Measurements from ENCODE around the gene POLR3H.
"Not testable (repeated sequence)": the region's sequence is repeated elsewhere in the genome, so short reads cannot be mapped to it uniquely, and the experiment has no call there.

POLR3H gene

DNA sequence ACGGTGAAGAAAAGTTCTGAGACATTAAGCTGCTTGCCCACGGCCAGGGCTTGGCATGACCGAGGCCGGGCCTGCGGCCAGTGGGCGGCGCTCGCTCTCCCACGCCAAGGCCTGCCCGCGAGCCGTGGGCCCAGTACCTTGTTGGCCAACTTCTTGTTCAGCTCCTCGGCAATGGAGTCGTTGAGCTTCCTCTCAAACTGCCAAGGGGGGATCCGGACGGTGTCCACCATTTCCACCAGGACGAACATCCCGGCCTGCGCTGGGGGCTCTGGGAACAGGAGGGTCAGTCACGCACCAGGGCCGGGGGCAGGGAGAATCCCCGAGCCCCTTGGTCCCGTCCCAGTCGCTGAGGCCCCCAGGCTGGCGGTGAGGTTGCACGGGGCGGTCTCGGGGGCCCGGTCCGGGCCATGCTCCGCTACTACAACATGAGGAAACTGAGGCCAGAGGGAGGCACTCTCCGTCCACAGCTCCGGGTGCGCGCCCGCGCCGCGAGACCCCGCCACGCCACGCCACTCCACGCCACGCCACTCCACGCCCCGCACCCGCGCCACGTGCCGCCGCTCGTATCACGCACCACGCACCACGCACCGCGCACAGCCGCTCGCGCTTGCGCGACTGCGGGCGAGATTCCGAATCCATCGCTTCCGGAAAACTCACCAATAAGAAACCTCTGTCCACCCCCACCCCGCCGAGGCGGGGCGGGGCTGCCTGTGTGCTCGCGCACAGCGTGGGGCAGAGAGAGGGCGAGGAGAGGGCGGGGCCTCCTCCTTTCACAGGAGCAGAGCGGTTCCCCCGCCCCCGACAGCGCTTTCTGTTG lies at the start of gene POLR3H:
Gene POLR3H, minus strand, starts transcription at position 617 of the 817 bp plus-strand sequence. Its CDS starts 369 bp downstream, at position 248.
- FAIRE-seq (peak; percentile 98), DNase-seq (ENCODE audit: low spot score) (peak; percentile 99)

DNA sequence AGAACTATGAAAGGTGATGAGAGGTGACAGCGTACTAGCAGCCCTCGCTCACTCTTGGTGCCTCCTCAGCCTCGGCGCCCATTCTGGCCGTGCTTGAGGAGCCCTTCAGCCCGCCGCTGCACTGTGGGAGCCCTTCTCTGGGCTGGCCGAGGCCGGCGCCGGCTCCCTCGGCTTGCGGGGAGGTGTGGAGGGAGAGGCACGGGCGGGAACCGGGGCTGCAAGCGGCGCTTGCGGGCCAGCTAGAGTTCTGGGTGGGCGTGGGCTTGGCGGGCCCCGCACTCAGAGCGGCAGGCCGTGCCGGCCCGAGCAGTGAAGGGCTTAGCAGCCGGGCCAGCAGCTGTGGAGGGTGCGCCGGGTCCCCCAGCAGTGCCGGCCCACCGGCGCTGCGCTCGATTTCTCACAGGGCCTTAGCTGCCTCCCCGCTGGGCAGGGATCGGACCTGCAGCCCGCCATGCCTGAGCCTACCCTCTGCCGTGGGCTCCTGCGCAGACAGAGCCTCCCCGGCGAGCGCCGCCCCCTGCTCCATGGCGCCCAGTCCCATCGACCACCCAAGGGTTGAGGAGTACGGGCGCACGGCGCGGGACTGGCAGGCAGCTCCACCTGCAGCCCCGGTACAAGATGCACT lies 49.2 kb upstream of the POLR3H start:
- FAIRE-seq; DNase-seq (ENCODE audit: low spot score): not testable (repeated sequence)

DNA sequence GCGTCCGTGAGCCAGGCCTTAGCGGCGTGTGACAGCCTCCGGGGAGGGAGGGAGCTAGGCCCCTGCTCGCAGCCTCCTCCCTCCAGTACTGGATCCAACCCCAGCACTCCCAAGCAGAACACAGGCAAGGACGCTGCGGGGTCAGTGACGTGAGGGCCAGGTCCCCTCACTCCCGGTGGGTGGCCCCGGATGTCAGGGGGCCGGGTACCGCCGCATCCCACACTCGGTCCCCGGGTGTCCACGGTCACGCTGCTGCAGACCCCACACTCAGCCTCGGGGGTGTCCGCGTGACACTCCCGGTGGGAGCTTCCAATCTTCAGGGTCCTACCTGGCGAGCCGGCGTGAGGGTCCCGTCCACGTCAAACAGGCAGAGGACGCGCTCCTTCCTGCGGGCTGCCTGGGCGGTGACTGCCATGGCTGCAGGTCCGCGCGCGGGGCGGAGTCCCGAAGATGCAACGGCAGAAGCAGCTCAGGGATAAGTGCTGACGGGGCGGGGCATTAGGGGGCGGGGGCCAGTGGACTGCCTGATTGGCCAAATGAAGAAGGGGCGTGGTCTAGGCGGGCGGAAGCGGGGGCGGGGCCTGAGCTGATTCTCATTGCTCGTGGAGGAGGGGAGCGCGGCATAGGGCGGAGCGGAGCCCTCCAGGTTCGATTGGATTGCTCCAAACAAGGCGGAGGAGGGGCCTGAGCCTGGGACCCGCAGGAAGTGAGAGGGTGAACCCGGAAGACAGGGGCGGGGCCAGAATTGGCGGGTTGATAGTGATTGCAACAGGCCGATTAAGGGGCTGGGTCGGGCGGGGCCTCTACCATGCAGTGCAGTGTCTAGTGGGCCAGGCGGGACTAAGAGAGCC lies 45.3 kb upstream of the POLR3H start, which contains the start of gene PMM1:
Gene PMM1, minus strand, starts transcription at position 450 of the 851 bp plus-strand sequence. Its CDS starts 35 bp downstream, at position 415.
- FAIRE-seq = peak; percentile 95

DNA sequence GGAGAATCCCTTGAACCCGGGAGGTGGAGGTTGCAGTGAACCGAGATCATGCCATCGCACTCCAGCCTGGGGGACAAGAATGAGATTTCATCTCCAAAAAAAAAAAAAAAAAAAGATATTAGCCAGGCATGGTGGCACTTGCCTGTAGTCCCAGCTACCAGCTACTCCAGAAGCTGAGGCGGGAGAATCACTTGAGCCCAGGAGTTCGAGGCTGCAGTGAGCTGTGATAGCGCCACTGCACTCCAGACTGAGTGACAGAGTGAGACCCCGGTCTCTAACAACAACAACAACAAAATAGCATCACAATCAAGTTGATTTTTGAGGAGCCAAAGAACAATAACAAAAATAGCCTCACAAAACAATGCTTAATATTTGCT lies 43.1 kb upstream of the POLR3H start:
- DNase-seq (ENCODE audit: low spot score) (no peak), FAIRE-seq (no peak)

More for the DNA sequence above, 45.3 kb upstream of the POLR3H start, which contains the start of gene PMM1:
- DNase-seq (ENCODE audit: low spot score) = peak; percentile 100

GRCh38 chr22:41585898-41586297 lies 41.6 kb upstream of the POLR3H start:
- no peak for FAIRE-seq
- DNase-seq (ENCODE audit: low spot score) = no peak

DNA sequence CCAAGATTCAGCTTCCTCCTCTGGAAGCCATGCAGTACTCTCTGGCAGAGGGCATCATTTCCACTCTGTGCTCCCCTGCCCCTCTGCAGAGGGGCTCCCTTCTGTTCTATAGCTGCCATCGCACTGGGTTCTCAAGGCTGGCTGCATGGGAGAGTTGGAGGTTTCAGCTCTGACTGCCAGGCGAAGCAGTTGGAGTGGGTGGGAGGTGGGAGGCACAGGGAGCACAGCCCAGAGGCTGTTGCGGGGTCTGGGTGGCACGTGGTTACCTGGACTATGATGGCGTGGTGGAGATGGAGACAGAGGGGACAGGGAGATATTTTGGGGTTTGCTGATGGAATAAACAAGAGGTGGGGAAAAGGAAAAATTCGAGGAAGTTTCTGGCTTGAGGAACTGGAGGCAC lies 40.6 kb upstream of the POLR3H start:
- DNase-seq (ENCODE audit: low spot score) (no peak), FAIRE-seq (no peak)

DNA sequence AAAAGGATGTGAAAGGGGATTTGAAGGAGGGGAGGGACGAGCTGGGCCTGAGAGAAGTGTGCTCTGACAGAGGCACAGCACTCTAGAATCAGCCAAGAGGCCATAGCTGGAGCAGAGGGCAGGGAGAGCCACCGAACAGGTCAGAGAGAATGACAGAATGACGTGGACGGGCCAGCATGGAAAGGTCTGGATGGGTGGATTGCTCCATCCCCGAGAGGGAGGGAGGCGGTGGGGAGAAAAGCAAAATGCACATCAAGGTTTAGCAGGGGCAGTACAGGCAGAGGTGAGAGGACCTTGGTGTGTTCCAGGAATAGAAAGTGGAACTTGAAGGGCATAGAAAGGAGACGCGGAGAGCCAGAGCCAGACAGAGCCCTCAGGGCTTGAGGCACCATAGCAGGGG lies 38.4 kb upstream of the POLR3H start:
- DNase-seq (ENCODE audit: low spot score) (no peak), FAIRE-seq (no peak)

DNA sequence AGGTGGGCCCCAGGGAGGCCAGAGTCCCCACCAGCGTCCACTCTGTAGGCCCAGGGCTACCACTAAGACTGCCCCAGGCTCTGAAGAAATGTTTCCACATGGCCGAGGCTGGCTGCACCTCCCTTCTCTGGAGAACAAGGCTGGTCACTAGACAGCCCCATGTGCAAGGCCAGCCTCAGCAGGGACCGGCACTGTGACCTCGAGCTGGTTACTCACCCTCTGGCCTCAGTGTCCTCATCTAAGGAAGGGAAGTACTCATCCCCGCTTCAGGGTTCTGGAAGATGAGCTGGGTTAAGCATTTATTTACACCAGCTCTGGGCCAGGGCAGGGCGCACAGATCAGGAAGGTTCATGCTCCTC lies 35.7 kb upstream of the POLR3H start:
- FAIRE-seq (no peak), DNase-seq (ENCODE audit: low spot score) (no peak)

DNA sequence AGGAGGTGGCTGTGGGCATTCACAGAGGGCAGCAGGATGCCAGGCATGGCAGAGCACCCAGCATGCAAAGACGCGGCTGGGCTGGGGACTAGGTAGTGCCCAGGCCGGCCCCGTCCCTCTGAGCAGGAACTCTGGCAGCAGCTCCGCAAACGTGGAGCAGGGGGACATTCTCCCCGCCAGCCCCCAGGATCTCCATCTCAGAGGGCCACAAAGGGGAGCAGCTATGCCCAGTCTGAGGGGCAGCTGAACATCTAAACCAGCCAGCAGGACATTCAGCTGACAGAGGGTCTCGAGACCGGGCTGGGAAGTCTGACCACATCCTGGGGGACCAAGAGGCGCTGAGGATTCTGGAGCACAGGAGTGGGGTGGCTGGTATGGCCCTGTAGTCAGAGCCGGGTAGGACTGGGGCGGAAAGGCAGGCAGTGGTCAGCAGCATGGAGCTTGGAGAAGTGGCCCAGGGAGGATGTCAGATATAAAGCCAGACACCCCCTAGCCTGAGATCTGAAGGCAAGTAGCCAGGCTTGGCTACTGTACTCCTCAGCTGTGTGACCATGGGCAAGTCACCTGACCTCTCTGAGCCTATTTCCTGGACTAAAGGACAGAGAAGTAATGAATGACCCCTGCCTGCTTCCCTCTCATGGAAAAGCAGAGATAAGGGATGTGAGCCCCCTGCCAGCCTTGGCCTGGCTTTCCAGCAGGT lies 35.2 kb upstream of the POLR3H start:
- FAIRE-seq (no peak), DNase-seq (ENCODE audit: low spot score) (no peak)

- FAIRE-seq (no peak), DNase-seq (ENCODE audit: low spot score) (no peak)
These were observed 34.5 kb upstream of the POLR3H start for GRCh38 chr22:41578818-41579217.

DNA sequence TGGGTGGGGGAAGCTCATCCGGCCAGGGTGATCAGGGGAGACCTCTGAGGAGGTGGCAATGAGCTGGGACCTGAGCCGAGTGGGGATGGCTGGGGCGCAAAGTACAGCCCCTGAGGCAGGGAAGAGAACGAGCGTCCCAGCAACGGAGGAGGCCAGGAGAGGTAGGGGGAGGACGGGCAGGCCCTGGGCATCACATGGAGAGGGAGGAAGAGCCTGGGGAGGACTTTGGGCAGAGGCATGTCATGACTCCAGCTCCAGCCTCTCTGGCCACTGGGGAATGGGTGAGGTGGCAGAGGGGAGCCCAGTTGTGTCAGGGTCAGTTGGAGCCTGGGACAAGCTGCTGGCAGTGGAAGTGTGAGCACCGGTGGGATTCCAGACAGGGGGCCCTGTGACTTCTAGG lies 33.8 kb upstream of the POLR3H start:
- FAIRE-seq (no peak), DNase-seq (ENCODE audit: low spot score) (no peak)

DNA sequence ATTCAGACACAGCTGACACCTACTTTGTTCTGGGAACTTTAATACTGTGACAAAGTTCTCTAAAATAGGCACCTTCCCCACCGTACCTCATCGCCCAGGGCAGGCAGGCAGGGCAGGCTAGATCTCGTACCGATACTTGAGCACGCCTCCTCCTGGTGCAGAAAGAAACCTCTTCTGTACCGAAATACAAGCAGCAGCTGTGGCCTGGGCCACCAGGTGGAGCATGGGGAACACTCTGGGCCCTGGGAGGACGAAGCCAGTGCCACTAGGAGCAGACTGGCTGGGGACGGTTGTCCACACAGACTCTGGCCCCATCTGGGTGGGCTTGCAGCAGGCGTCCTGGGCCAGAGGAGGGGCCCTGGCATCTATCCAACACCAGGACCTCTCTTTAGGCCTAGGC lies 32.6 kb upstream of the POLR3H start:
- DNase-seq (ENCODE audit: low spot score) (peak; percentile 55), FAIRE-seq (peak; percentile 63)

- DNase-seq (ENCODE audit: low spot score) (no peak), FAIRE-seq (no peak)
These were observed 31.3 kb upstream of the POLR3H start for GRCh38 chr22:41575533-41575932.

- DNase-seq (ENCODE audit: low spot score) (no peak), FAIRE-seq (no peak)
These were observed 30.6 kb upstream of the POLR3H start for GRCh38 chr22:41574847-41575381.

- DNase-seq (ENCODE audit: low spot score) (no peak), FAIRE-seq (no peak)
These were observed 29.4 kb upstream of the POLR3H start for GRCh38 chr22:41573677-41574076.

- FAIRE-seq = not testable (repeated sequence)
These were observed 28.0 kb upstream of the POLR3H start for GRCh38 chr22:41572305-41572704.

GRCh38 chr22:41571786-41572185 lies 27.5 kb upstream of the POLR3H start:
- DNase-seq (ENCODE audit: low spot score) (no peak), FAIRE-seq (no peak)

More at GRCh38 chr22:41572305-41572704, 28.0 kb upstream of the POLR3H start:
- not testable (repeated sequence) for DNase-seq (ENCODE audit: low spot score)

DNA sequence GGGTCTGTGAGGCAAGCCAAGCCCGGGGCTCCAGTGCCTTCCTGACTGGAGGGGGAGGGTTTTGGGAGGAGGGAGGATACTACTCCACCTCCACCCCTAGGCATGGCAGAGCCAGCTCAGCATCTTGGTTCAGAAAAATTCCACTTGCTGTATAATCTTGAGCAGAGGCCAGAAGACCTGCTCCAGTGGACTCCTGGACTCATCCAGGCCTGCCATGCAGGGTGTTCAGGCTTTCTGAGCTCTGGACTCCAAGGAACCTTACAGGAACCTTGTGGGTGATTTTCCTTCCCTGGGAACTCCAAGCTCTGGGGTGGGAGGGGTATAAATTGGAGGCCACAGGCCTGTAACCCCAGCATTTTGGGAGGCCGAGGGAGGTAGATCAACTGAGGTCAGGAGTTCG lies 26.0 kb upstream of the POLR3H start:
- FAIRE-seq = no peak

GRCh38 chr22:41568811-41569210 lies 24.5 kb upstream of the POLR3H start:
- FAIRE-seq (peak; percentile 81), DNase-seq (ENCODE audit: low spot score) (no peak)

More for the DNA sequence above, 26.0 kb upstream of the POLR3H start:
- DNase-seq (ENCODE audit: low spot score) = no peak

DNA sequence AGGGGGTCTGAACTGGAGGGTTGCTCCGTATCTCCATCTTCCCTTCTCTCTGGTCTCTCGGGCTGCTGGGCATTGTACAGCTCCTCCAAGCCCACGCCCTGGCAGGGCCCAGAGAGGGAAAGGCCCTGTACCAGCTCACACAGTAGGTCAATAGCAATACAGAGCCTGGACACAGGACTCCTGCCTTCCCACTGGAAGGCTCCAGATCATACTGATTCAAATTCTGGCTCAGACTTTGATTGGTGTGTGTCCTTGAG lies 23.2 kb upstream of the POLR3H start:
- DNase-seq (ENCODE audit: low spot score) = no peak
- no peak for FAIRE-seq

DNA sequence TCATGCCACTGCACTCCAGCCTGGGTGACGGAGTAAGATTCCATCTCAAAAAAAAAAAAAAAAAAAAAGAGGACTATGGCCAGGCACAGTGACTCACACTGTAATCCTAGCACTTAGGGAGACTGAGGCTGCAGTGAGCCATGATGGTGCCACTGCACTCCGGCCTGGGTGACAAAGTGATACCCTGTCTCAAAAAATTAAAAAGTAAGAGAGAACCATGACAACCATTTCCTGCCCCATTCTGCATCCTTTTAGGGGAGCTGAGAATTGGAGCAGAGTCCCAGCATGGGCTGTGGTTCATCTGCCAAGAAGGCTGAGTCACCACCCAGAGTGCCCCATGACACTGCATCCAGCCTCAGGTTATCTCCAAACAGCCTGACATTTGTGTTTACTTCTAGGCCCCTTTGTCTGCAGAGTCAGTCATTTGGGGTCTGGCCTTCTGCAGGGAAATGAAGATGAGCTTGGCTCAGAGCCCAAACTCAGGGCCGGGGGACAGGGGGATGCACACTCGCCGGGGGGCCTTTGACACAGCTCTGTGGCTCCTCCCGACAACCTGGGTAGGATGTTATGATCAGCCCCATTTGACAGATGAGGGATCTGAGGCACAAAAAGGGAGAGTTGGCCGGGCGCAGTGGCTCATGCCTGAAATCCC lies 21.3 kb upstream of the POLR3H start:
- peak; percentile 85 for DNase-seq (ENCODE audit: low spot score)
- FAIRE-seq = no peak

All from urothelium cell line (cell line).